Colonic mucosa (tissue), 4 donors: Measurements from ENCODE around the gene OR7A10. TPM values are rescaled to one million over a fixed set of nuclear protein-coding genes. Genes with fewer than 3 reads are reported as not detected.

Experiments
- DNase-seq: peaks from one replicate; pipeline ENCODE4 v3.0.0-alpha.2; 2020
- H3K27ac ChIP-seq: fragments of 200-600 bp; one replicate; pipeline ENCODE4 v1.8.0; 2021
- H3K27me3 ChIP-seq: fragments of 200-600 bp; one replicate; pipeline ENCODE4 v1.8.0; 2021
- H3K36me3 ChIP-seq: fragments of 200-600 bp; one replicate; pipeline ENCODE4 v1.8.0; 2021
- H3K4me1 ChIP-seq: fragments of 200-600 bp; one replicate; pipeline ENCODE4 v1.8.0; 2021; ENCODE audit warnings: mild to moderate bottlenecking
- H3K4me3 ChIP-seq: fragments of 200-600 bp; one replicate; pipeline ENCODE4 v1.8.0; 2021
- H3K9ac ChIP-seq, 2 donors: one replicate each; pipeline ENCODE4 v1.7.0; 2013; ENCODE audit warnings: control low read depth in 2 of 2, low read depth in 2 of 2, low read length in 2 of 2
- H3K9me3 ChIP-seq: fragments of 200-600 bp; one replicate; pipeline ENCODE4 v1.8.0; 2021
- intact Hi-C: fragments of 100-400 bp; cut with DNase I; formaldehyde crosslinking; loops from one replicate; pipeline ENCODE4 v1.14.1; 2022
- total RNA-seq, 2 donors: library from RNA; stranded (reverse); fragmentation: NEBNext Ultra II Directional in 1 of 2; extraction: Animal tissue kit (Norgen Biotek cat#: 25700) in 1 of 2; gene quantifications; one replicate each; pipeline ENCODE4 v1.2.1, GENCODE V29; 2021
- TF ChIP-seq, protein P1 (sequence below): fragments of 200-600 bp; IDR thresholded peaks from one replicate; pipeline ENCODE4 v1.8.0; 2022; ENCODE audit warnings: antibody characterized with exemption, mild to moderate bottlenecking
- donor health status: healthy.
- donor health status: DM: no; HTN: no; CAD: no.
- donor health status: DM: no; HTN: no; CAD: no.

OR7A10 gene
- total RNA-seq, 2 donors from 2014 or later: not detected

DNA sequence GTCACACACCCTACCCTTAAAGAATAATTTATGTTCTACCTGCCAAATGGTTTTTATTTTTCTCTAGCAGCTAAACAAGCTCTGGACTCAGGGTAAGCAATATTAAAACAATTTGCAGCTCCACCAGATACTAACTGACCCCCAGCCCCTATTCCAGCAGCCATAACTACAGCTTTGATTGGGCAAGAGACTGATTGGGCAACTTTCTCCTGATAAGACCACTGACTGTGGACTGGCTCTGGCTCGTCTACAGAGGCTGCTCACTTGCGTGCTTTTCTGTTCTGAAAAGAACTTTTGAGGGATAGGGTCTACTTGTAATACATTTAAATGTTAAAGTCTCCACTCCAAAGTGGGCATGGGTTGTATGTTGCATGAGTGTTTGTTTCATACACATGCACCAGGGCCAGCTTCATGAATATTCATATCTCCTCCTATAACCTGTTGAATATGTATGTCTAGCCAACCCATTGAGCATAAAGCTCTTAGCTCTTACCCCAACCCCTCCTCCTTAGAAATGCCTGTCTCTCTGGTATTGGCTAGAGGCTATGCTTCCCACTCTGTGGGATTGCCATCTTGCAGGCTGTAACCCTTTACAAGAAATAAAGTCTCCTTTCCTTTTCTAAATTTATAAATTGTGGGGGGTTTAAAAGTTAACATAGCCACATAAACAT, 33.6 kb downstream of the OR7A10 start:
- intact Hi-C loops: no loop called here
- H3K9me3 ChIP-seq: no peaks in the 10 kb centered on the region
- TF ChIP-seq, protein P1, sequence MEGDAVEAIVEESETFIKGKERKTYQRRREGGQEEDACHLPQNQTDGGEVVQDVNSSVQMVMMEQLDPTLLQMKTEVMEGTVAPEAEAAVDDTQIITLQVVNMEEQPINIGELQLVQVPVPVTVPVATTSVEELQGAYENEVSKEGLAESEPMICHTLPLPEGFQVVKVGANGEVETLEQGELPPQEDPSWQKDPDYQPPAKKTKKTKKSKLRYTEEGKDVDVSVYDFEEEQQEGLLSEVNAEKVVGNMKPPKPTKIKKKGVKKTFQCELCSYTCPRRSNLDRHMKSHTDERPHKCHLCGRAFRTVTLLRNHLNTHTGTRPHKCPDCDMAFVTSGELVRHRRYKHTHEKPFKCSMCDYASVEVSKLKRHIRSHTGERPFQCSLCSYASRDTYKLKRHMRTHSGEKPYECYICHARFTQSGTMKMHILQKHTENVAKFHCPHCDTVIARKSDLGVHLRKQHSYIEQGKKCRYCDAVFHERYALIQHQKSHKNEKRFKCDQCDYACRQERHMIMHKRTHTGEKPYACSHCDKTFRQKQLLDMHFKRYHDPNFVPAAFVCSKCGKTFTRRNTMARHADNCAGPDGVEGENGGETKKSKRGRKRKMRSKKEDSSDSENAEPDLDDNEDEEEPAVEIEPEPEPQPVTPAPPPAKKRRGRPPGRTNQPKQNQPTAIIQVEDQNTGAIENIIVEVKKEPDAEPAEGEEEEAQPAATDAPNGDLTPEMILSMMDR: no peak
- no peak overlapping the region for H3K9ac ChIP-seq
- H3K4me1 ChIP-seq: no peaks in the 10 kb centered on the region
- H3K36me3 ChIP-seq: no peaks in the 10 kb centered on the region
- H3K4me3 ChIP-seq: no peak overlapping the region
- no peaks in the 10 kb centered on the region for H3K27me3 ChIP-seq
- no peak overlapping the region for H3K27ac ChIP-seq
- DNase-seq: no peak

DNA sequence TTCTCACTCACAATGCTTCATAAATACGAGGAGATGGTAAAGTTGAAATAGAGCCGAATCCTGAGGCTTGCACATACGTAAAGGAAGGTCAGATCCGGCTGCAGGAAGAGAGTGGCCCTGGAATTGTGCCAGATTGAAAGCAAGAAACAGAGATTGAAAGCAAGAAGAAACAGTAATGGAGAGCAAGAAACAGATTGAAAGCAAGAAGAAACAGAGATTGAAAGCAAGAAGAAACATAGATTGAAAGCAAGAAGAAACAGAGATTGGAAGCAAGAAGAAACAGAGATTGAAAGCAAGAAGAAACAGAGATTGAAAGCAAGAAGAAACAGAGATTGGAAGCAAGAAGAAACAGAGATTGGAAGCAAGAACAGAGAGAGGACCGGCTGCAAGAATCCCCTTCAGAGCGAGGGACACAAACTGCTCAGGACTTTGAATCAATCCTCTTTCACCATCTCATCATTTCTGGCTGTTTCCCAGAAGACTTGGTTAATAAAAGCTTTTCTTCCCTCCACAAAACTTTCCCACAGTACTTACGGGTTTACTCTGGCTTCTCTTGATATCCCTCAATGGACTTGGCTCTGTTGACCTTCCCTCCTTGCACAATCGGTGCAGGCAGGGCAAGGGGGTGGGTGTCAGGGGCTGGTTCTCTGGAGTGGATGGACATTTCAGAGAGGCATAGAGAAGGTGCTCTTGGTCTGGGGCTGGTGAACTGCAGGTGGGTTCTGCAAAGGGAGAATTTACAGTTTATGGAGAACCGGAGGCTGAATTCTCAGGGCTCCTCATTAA, 39.3 kb downstream of the OR7A10 start:
- no peaks in the 10 kb centered on the region for H3K4me1 ChIP-seq
- no peak for DNase-seq

DNA sequence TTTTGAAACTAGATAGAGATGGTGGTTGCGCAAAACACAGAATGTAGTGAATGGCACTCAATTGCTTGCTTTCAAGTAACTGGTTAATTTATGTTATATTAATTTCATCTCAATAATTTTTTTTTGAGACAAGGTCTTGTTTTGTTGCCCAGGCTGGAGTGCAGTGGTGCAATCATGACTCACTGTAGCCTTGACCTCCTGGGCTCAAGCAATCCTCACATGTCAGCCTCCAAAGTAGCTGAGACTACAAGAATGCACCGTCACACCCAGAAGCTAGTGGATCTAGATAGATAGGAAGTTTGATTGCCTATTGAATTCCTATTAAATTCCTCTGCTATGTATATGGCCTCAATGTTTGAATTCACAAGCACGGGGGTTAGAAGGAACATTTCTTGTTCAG, 44.0 kb downstream of the OR7A10 start:
- no peaks in the 10 kb centered on the region for H3K9me3 ChIP-seq
- no peaks in the 10 kb centered on the region for H3K27me3 ChIP-seq
- no peak overlapping the region for H3K27ac ChIP-seq
- no peak for DNase-seq
- H3K4me3 ChIP-seq: no peak overlapping the region
- H3K36me3 ChIP-seq: no peaks in the 10 kb centered on the region
- TF ChIP-seq, protein P1: no peak
- no peaks in the 10 kb centered on the region for H3K4me1 ChIP-seq
- intact Hi-C loops: no loop called here
- H3K9ac ChIP-seq: no peak overlapping the region

More for the DNA sequence above, 39.3 kb downstream of the OR7A10 start:
- no peaks in the 10 kb centered on the region for H3K9me3 ChIP-seq
- H3K27me3 ChIP-seq: no peaks in the 10 kb centered on the region
- no peak overlapping the region for H3K9ac ChIP-seq
- no peak overlapping the region for H3K4me3 ChIP-seq
- TF ChIP-seq, protein P1: no peak
- no peaks in the 10 kb centered on the region for H3K36me3 ChIP-seq
- intact Hi-C loops: no loop called here
- no peak overlapping the region for H3K27ac ChIP-seq

GRCh38 chr19:14798760-14799159, 50.0 kb downstream of the OR7A10 start:
- H3K27me3 ChIP-seq: no peaks in the 10 kb centered on the region
- no peaks in the 10 kb centered on the region for H3K4me1 ChIP-seq
- no peak for DNase-seq
- TF ChIP-seq, protein P1: no peak
- no peak overlapping the region for H3K9ac ChIP-seq
- intact Hi-C loops: no loop called here
- no peak overlapping the region for H3K4me3 ChIP-seq
- H3K27ac ChIP-seq: no peak overlapping the region
- H3K36me3 ChIP-seq: no peaks in the 10 kb centered on the region
- no peaks in the 10 kb centered on the region for H3K9me3 ChIP-seq

- H3K9me3 ChIP-seq: no peaks in the 10 kb centered on the region
- TF ChIP-seq, protein P1: no peak
- DNase-seq: no peak
- H3K4me1 ChIP-seq: no peaks in the 10 kb centered on the region
- no peaks in the 10 kb centered on the region for H3K36me3 ChIP-seq
- H3K9ac ChIP-seq: no peak overlapping the region
- intact Hi-C loops: no loop called here
- no peak overlapping the region for H3K27ac ChIP-seq
- no peaks in the 10 kb centered on the region for H3K27me3 ChIP-seq
- no peak overlapping the region for H3K4me3 ChIP-seq
Observed at GRCh38 chr19:14796021-14796420, 52.7 kb downstream of the OR7A10 start.
